UCSD-AML1 (cell line): Measurements from ENCODE around the gene NF1.
"Not testable (repeated sequence)": the region's sequence is repeated elsewhere in the genome, so short reads cannot be mapped to it uniquely, and the experiment has no call there.

Experiments
- DNase-seq: peaks from one replicate; lab custom pipeline; 2025; ENCODE audit not compliant: unreplicated experiment; lab: John Stamatoyannopoulos, UW

The NF1 gene, protein sequence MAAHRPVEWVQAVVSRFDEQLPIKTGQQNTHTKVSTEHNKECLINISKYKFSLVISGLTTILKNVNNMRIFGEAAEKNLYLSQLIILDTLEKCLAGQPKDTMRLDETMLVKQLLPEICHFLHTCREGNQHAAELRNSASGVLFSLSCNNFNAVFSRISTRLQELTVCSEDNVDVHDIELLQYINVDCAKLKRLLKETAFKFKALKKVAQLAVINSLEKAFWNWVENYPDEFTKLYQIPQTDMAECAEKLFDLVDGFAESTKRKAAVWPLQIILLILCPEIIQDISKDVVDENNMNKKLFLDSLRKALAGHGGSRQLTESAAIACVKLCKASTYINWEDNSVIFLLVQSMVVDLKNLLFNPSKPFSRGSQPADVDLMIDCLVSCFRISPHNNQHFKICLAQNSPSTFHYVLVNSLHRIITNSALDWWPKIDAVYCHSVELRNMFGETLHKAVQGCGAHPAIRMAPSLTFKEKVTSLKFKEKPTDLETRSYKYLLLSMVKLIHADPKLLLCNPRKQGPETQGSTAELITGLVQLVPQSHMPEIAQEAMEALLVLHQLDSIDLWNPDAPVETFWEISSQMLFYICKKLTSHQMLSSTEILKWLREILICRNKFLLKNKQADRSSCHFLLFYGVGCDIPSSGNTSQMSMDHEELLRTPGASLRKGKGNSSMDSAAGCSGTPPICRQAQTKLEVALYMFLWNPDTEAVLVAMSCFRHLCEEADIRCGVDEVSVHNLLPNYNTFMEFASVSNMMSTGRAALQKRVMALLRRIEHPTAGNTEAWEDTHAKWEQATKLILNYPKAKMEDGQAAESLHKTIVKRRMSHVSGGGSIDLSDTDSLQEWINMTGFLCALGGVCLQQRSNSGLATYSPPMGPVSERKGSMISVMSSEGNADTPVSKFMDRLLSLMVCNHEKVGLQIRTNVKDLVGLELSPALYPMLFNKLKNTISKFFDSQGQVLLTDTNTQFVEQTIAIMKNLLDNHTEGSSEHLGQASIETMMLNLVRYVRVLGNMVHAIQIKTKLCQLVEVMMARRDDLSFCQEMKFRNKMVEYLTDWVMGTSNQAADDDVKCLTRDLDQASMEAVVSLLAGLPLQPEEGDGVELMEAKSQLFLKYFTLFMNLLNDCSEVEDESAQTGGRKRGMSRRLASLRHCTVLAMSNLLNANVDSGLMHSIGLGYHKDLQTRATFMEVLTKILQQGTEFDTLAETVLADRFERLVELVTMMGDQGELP (N-terminal part only)

DNA sequence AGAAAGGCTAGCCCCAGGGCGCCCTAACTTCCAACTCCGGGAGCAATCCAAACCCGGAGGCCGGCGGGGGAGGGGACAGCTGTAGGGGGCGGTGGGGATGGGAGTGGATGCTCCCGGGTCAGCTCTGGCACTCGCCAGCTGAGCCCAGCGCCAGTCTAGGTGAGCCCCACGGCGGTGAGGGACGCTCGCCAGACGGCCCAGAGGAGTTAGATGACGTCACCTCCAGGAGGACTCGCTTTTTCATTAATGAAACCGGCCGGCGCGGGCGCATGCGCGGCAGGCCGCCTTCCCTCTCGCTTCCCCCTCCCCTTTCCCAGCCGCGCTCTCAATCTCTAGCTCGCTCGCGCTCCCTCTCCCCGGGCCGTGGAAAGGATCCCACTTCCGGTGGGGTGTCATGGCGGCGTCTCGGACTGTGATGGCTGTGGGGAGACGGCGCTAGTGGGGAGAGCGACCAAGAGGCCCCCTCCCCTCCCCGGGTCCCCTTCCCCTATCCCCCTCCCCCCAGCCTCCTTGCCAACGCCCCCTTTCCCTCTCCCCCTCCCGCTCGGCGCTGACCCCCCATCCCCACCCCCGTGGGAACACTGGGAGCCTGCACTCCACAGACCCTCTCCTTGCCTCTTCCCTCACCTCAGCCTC lies at the start of gene NF1:
NF1 (plus strand) TSS at position 378 of the 636 bp plus-strand sequence. CDS start 333 bp downstream, outside the sequence.
- peak; percentile 96 for DNase-seq

DNA sequence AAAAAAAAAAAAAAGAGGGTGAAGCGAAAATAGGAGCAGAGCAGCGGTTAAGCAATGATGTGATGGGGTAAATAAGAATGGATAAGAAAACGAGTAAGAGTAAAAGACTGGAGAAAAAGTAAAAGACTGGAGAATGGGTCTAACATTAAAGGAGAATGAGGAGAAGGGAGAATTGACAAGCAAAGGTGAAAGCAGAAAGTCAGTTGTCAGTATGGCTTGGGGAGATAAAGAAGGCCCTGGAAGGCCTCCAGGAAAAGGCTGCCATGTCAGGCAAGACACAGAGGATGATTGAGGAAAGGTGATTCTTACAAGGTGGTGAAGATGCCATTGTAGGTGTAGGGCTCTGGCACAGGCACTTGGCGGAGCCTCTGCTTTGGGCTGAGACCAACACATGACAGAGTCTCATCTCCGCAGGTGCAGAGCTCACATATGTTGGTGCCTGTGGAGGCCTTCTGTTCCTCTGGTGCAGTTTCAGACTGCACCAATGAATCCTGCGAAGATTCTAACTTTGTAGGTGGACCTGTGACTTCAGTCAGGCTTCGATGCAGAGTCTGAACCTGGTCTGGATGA lies 47.8 kb upstream of the NF1 start:
- not testable (repeated sequence) for DNase-seq

DNA sequence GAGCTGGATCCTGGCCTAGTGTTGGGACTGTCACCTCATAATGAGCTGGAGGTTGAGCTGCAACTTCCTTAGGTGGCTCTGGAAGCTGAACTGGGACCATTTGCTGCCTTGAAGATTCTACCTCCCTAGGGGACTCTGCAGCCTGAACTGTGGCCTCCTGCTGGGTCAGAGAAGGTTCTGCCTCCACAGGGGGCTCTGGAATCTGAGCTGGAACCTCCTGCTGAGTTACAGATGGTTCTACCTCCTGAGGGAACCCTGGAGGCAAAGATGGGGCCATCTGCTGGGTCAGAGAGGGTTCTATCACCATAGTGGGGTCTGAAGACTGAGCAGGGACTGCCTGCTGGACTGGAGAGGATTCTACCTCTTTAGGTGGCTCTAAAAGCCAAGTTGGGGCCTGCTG lies 46.6 kb upstream of the NF1 start:
- DNase-seq, result no peak

DNA sequence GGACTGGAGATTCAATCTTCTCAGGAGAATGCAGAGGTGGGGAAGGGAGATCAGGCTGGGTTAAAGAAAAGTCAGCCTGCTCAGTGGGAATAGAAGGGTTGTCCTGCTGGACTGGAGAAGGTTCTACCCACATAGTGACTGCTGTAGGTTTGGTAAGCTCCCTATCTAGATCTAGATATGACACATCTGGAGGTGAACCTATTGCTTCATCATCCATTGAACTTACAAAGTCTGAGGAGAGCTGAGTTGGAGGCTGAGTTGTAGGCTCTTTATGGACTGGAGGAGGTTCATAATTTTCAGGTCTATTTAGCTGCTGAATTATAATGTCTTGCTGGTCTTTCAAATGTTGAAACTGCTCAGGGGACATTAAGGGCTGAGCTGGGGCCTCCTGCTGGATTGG lies 46.0 kb upstream of the NF1 start:
- DNase-seq, result no peak

DNA sequence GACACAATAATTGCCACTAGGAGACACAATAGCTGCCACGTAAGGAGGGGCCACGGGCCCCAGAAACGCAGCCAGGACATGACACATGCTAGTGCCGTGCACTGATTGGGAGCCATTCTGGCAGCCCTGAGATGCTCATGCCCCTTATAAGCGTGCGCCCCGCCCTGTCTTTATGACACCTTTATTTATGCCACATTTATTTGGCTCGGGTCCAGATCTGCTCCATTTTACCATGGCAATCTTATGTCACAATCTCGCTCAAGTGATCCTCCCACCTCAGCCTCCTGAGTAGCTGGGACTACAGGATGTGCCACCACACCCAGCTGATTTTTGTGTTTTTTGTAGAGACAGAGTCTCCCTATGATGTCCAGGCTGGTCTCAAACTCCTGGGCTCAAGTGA lies 43.8 kb upstream of the NF1 start:
- DNase-seq, result no peak

DNA sequence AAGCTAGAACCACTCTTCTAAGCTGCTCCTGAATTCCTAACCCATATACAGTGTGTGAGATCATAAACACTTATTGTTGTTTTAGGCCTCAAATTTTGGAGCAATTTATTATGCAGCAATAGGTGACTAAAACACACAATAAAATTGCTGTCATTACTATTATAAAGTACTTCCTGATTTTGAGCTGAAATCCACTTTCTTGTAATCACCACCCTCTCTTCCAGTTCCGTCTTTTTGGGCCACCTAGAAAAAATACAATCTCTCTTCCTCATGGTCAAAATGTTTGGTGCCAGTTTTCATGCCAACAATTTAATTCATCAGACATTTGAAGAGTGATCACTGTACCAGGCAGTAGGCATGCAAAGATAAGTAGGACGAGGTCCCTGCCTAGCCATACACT lies 43.3 kb upstream of the NF1 start:
- DNase-seq, result no peak

DNA sequence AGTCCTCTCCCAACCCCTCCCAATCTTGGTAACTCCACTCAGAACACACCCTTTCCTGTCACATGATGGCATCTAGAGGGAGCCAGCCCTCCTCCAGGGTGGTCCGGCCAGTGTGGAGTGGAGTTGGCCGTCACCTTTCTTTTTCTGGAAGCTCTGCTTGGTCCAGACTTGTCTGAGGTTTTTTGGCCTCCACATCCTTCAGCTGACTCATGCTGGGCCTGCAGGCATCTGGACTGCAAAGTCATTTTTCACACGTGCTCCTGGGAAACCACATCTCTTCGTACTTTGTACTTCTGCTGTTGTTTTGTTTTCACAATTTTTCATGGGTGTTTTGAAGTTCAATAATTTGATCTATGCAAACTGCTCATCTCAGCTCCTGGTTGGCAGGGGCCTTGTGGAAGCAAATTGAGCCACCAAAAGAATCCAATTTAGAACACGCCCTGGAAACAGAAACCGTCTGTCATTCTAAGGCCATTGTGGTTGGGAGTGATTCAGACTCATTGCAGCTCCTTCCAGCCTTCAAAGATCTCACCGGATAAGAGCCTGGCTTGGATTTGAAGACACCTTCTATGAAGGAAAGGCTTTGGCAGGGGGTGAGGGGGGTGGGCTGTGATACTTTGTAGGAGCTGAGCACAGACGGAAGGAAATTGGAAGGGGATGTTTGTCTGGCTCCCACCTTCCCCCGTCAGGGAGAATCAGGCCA lies 42.4 kb upstream of the NF1 start:
- DNase-seq, result peak; percentile 75

DNA sequence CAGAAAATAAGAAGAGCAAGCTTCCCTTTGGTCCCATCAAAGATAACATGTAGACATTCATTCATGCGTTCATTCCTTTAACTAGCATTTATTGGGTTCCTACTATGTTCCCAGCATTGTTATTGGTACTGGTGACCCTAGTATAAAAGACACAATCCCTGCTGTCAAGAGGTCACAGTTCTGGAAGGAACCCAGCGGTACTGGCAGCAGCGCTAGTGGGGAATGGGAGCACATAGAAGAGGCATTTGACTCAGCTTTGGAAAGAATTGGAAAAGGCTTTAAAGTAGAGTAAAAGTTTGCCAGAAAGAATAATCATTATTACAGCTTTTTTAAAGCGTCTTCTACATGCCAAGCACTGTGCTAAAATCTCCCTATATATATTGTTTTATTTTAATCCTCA lies 41.7 kb upstream of the NF1 start:
- no peak for DNase-seq

DNA sequence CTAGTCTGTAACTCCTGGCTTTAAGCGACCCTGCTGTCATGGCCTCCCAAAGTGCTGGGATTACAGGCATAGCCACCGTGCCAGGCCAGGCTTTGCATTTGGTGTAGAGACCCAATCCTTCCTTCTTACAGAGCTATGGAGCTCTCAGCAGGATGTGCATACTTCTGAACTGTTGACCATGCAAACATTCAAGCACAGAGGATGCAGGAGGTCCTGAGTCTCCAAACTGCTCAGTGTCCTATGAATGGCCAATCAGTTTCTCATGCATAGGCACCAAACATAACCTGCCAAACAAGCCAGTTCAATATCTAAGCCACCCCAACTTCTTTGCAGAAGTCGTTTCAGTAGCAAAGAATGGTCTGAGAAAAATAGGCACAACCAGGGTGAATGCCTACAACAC lies 40.0 kb upstream of the NF1 start:
- DNase-seq, result no peak

DNA sequence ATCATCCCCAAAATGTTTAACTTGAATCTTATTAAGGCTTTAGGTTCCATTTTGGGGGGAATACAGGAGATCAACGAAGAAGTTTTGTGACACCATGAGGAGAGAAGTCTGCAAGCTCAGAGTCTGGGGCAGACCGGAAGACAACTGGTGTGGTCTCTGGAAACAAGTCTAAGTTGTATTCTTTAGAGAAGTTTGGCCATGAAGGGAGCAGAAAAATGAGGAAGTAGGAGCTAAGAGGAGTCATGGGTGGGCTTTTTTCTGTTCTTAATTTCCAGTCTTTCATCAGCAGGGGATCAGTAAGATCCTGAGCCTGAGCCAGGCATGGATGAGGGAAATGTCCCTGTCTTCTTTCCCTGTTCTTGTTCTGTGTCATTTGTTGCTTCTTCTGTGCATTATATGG lies 35.8 kb upstream of the NF1 start:
- DNase-seq, result no peak

DNA sequence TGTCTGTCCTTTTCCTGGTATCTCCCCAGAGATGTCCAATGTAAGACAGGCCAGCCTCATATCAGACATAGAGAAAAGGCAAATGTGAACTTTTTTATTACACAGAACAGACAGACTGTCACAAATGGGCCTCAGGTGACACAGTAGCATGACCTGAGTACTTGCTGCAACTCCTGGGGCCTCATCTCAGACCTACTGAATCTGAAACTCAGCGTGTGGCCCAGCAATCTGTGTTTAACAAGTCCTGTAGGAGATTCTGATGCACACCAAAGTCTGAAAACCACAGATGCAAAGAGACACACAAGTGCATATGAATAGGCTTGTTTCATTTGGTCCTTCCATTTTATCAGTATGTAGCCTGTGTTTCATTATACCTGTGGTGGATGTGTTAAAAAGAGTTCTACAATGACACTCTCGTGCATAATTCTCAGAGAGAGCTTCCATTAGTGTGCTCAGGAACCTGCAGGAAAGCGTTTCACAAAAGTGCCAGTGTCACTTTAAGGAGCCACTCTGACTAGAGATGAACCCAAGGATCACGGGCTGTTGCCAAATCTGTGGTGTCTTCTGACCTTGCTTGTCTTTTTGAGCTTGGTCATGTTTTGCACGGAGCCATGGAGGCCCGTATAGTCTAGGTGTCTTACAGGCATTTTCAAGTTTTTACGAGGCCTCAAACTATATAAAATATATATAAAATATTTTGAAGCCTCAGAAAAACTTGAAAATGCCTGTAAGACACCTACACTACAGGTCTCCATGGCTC lies 33.8 kb upstream of the NF1 start:
- DNase-seq, result no peak

DNA sequence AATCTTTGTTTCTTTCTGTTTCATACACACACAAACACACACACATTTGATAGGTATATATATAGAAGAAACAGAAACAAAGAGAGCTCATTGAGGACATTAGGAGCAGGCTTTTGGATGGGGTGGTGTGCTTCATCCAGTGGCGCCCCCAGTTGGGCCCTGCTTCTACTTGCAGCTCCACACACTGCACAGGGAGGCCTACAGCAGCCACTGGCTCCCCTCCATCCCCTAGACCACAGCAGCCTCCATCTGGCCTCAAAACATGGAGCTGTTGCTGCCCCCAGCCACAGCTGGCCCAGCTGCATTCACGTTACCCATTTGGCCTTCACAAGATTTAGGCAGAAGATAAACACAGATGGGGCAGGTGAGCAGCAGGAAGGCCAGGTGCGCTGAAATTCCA lies 33.1 kb upstream of the NF1 start:
- DNase-seq, result peak; percentile 32

DNA sequence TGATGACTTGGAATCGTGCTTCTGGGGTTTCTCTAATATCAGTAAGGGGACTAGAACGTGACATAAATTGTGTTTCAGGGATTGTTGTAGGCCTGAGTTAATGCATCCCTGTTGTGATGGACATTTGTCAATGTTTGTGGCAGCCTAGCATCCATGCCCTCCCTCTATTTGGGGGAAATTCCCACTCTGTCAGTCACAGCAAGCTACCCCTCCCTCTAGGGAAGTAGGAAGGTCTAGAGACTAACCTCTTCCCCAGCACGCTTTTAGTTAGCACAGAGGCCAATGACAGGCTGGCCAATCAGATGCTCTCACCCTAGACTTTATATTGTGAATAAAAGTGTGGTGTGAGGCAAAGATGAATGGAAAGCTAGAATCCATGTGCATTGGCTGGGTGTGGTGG lies 32.4 kb upstream of the NF1 start:
- no peak for DNase-seq

DNA sequence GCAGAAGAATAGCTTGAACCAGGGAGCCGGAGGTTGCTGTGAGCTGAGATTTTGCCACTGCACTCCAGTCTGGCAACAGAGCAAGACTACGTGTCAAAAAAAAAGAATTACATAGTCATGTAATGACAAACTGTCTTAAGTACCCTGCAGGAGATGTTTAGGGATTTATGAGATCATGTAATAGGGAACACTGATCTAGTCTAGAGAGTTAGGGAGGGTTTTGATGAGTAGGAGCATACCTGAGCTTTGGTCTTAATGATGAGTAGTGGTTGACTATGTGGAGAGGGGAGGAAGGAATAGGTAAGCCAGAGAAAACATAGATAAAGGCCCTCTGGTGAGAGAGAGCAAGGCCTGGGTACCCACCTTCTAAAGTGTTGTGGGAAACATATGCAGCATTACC lies 30.1 kb upstream of the NF1 start:
- DNase-seq, result no peak

DNA sequence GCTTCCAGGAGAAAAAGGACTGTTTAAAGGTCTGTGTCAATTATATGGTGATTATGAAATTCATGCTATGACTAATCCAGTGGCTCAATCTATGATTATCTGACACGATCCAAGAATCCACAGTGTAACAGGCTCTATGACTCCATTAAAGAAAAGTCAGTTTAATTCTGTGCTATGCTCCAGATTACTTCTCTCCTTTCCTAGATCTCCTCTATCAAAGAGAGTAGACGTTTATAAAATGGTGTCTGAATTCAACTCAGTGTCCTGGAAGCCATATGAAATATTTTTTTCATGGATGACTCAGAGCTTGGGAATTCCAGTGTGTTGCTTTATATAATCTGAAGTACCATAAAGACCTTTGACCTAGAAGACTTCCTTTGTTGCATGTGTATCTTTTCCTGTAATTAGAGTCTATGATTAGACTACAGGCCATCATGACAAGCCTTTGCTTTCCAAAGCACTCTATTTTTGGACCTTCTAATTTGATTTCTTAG lies 27.0 kb upstream of the NF1 start:
- no peak for DNase-seq

DNA sequence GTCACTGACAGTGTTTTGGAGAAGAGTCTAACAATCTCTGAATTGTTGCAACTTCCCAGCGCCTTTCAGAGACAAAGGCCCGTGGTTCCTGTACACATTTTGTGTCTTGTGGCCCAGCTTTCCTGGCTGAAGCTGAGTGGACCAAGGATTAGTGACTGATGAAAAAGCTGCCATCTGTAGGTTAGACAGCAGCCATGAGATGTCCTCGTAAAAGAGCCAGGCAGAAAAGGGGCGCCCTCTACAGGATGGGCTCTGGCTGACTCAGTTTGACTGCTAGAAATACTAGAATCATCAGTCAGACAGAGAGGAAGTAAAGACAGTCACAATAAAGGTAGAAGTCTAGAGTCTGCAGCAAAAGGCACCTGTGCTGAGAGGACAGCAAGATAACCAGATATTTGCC lies 26.5 kb upstream of the NF1 start:
- DNase-seq, result peak; percentile 56

DNA sequence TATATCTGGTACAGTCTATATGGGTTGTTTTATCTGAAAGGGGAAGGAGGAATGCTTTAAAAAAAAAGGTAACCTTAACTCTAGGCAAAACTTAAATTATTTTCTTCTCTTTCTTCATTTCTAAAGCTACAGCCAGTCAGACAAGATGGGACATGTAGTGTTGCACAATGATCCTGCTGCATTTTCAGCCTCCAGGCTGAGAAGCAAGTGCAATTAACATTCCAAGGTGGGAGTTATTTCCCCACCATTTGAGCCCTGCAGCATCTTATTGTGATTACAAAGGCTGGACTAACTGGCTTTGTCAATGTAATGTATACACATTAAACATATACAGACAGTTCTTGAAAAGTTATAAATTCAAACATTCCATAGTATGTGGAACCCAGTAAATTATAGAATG lies 22.6 kb upstream of the NF1 start:
- DNase-seq, result no peak

DNA sequence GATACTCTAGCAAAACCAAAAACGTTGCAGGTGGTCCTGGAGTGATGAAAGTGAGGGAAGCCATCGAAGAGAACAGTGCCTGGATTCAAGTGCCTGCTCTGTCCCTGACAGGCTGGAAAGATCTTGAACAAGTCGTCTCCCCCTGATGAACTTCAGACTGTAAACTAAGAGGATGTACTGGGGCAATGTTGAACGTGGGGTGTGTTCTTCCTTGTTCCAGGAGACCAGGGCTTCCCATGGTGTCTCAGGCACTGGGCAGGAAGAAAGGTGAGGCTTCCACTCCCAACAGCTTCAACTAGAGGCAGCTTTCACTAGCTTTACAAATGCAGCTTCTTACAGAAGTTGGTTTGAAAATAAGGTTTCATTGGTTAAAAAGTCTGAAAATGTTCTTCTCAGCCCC lies 21.4 kb upstream of the NF1 start:
- no peak for DNase-seq
